PC-3 (cell line): ENCODE measurements around the gene RSAD2. TPM values are rescaled to one million over a fixed set of nuclear protein-coding genes. Genes with fewer than 3 reads are reported as not detected.

Experiments used
- ATAC-seq: fragments of 200-7000 bp; cut with Tn5 transposase; 2 replicates; pipeline ENCODE4 v1.9.1; 2020; ENCODE audit warnings: mild to moderate bottlenecking, moderate library complexity
- BruUV-seq: library from RNA; stranded (reverse); fragments of 400-500 nt; replicated peaks from 2 replicates; lab custom pipeline; 2021; lab: Mats Ljungman, UMichigan
- CTCF ChIA-PET: fragments of 300-600 bp; sonication (Branson Sonifier 250); formaldehyde crosslinking; loops from one replicate; lab custom pipeline; 2022; ENCODE audit warnings: antibody characterized with exemption; lab: Charles Lee
- POLR2A ChIA-PET: fragments of 300-600 bp; sonication (Branson Sonifier 250); formaldehyde crosslinking; loops from one replicate; lab custom pipeline; 2022; ENCODE audit warnings: antibody characterized with exemption; ENCODE audit not compliant: unreplicated experiment; lab: Charles Lee
- DNase-seq: peaks from one replicate; pipeline ENCODE4 v3.0.0-alpha.2; 2015
- H2AFZ ChIP-seq: fragments of 300-600 bp; sonication (generic); 2 replicates; pipeline ENCODE4 v1.6.0; 2016; ENCODE audit warnings: antibody characterized with exemption, low read length
- H3F3A ChIP-seq: fragments of 300-600 bp; sonication (generic); one replicate; pipeline ENCODE4 v1.6.0; 2017; ENCODE audit warnings: antibody characterized with exemption, low read length, control low read depth, mild to moderate bottlenecking; ENCODE audit not compliant: unreplicated experiment
- H3K27ac ChIP-seq: fragments of 300-600 bp; sonication (generic); 2 replicates; pipeline ENCODE4 v1.5.1; 2016; ENCODE audit warnings: mild to moderate bottlenecking, low read length
- H3K27me3 ChIP-seq: fragments of 300-600 bp; sonication (generic); 2 replicates; pipeline ENCODE4 v1.6.1; 2016; ENCODE audit warnings: low read length, mixed read lengths
- H3K36me3 ChIP-seq: fragments of 300-600 bp; sonication (generic); 2 replicates; pipeline ENCODE4 v1.6.1; 2016; ENCODE audit warnings: low read depth, mixed run types, low read length, mixed read lengths
- H3K4me1 ChIP-seq: fragments of 300-600 bp; sonication (generic); 2 replicates; pipeline ENCODE4 v1.5.1; 2016; ENCODE audit warnings: low read length; ENCODE audit not compliant: insufficient read depth
- H3K4me2 ChIP-seq: fragments of 300-600 bp; sonication (generic); 2 replicates; pipeline ENCODE4 v1.6.0; 2016; ENCODE audit warnings: low read length
- H3K4me3 ChIP-seq: fragments of 300-600 bp; sonication (generic); 2 replicates; pipeline ENCODE4 v1.5.1; 2016; ENCODE audit warnings: mild to moderate bottlenecking, low read length, mixed read lengths
- H3K79me2 ChIP-seq: fragments of 300-600 bp; sonication (generic); 2 replicates; pipeline ENCODE4 v1.6.1; 2017; ENCODE audit warnings: low read length, mixed read lengths
- H3K9ac ChIP-seq: fragments of 300-600 bp; sonication (generic); 2 replicates; pipeline ENCODE4 v1.6.0; 2016; ENCODE audit warnings: mild to moderate bottlenecking, low read length
- H3K9me2 ChIP-seq: fragments of 300-600 bp; sonication (generic); replicated peaks from 2 replicates; pipeline ENCODE4 v1.6.1; 2016; ENCODE audit warnings: mixed run types, low read length, mixed read lengths
- H3K9me3 ChIP-seq: fragments of 300-600 bp; sonication (generic); 2 replicates; pipeline ENCODE4 v1.6.1; 2016; ENCODE audit warnings: low read length, mixed read lengths
- H4K20me1 ChIP-seq: fragments of 300-600 bp; sonication (generic); 2 replicates; pipeline ENCODE4 v1.6.1; 2016; ENCODE audit warnings: low read length, mixed read lengths
- CTCF ChIP-seq: fragments of 300-600 bp; sonication (generic); conservative IDR thresholded peaks from 2 replicates; pipeline ENCODE4 v1.5.1; 2017; ENCODE audit warnings: antibody characterized with exemption, low read depth, mild to moderate bottlenecking, low read length
- EZH2 ChIP-seq: fragments of 300-600 bp; sonication (generic); IDR thresholded peaks from one replicate; pipeline ENCODE4 v1.6.1; 2017; ENCODE audit warnings: antibody characterized with exemption, mild to moderate bottlenecking, low read length; ENCODE audit not compliant: unreplicated experiment
- EZH2phosphoT487 ChIP-seq: fragments of 300-600 bp; sonication (generic); IDR thresholded peaks from 2 replicates; pipeline ENCODE4 v1.6.1; 2018; ENCODE audit warnings: mild to moderate bottlenecking, antibody characterized with exemption, low read length, borderline replicate concordance
- intact Hi-C: fragments of 100-400 bp; cut with micrococcal nuclease; formaldehyde crosslinking; loops from 2 replicates; pipeline ENCODE4 v1.9.0; 2023
- total RNA-seq: library from RNA; depleted of rRNA; stranded (reverse); fragments of >200 nt; gene quantifications from 2 replicates; pipeline ENCODE4 v1.2.3, GENCODE V29; 2014

RSAD2 gene
- total RNA-seq, 1 experiment from 2014 or later: 2.1 TPM

GRCh38 chr2:6874032-6874431, 3.5 kb upstream of the RSAD2 start:
- ChIA-PET CTCF (no interaction called here), POLR2A (no interaction called here)
- Histone ChIP-seq H3K9ac (no peak overlapping the region), H4K20me1 (no peaks in the 10 kb centered on the region), H3K4me2 (no peak overlapping the region), H3K4me3 (no peak overlapping the region), H3K36me3 (no peaks in the 10 kb centered on the region), H3K79me2 (no peaks in the 10 kb centered on the region), H3K27ac (no peak overlapping the region), H3K9me2 (no peaks in the 10 kb centered on the region), H3K4me1 (peaks cover 5% of the 10 kb centered on the region; the same call in 1 of the 2 replicates), H3K9me3 (no peaks in the 10 kb centered on the region), H2AFZ (no peak overlapping the region), H3F3A (no peaks in the 10 kb centered on the region), H3K27me3 (no peaks in the 10 kb centered on the region)
- DNase-seq: no peak
- TF ChIP-seq CTCF (no peak), EZH2phosphoT487 (no peak), EZH2 (no peak)
- no peak for ATAC-seq
- intact Hi-C loops: no loop called here
- BruUV-seq: no TSS peak

GRCh38 chr2:6876309-6876708, 1.3 kb upstream of the RSAD2 start:
- Histone ChIP-seq H3F3A (no peaks in the 10 kb centered on the region), H3K9me3 (no peaks in the 10 kb centered on the region), H2AFZ (no peak overlapping the region), H3K9ac (no peak overlapping the region), H3K4me3 (no peak overlapping the region), H3K27me3 (no peaks in the 10 kb centered on the region), H3K4me1 (peaks cover 5% of the 10 kb centered on the region; the same call in 1 of the 2 replicates), H3K36me3 (no peaks in the 10 kb centered on the region), H3K9me2 (no peaks in the 10 kb centered on the region), H3K79me2 (no peaks in the 10 kb centered on the region), H3K27ac (no peak overlapping the region), H3K4me2 (no peak overlapping the region), H4K20me1 (no peaks in the 10 kb centered on the region)
- intact Hi-C loops: no loop called here
- no peak for TF ChIP-seq EZH2phosphoT487
- no peak for TF ChIP-seq EZH2
- TF ChIP-seq CTCF: no peak
- DNase-seq (no peak), ATAC-seq (no peak)
- POLR2A ChIA-PET: interaction anchor here (0.7 kb wide), 1 partner anchor 54 kb away, joined by 3 read pairs; no protein-coding TSS in a partner anchor
- BruUV-seq: no TSS peak
- CTCF ChIA-PET: no interaction called here

- no peaks in the 10 kb centered on the region for H3F3A ChIP-seq
- no peaks in the 10 kb centered on the region for H3K79me2 ChIP-seq
- no peak overlapping the region for H2AFZ ChIP-seq
- CTCF ChIA-PET: no interaction called here
- no peaks in the 10 kb centered on the region for H3K27me3 ChIP-seq
- BruUV-seq: no TSS peak
- no peaks in the 10 kb centered on the region for H3K36me3 ChIP-seq
- DNase-seq: no peak
- H3K4me3 ChIP-seq: no peak overlapping the region
- no peak overlapping the region for H3K4me2 ChIP-seq
- H3K9me2 ChIP-seq: no peaks in the 10 kb centered on the region
- POLR2A ChIA-PET: no interaction called here
- H3K27ac ChIP-seq: no peak overlapping the region
- H3K9me3 ChIP-seq: no peaks in the 10 kb centered on the region
- peaks cover 5% of the 10 kb centered on the region; the same call in 1 of the 2 replicates for H3K4me1 ChIP-seq
- no peaks in the 10 kb centered on the region for H4K20me1 ChIP-seq
- TF ChIP-seq EZH2 (no peak), CTCF (no peak)
- no peak for ATAC-seq
- H3K9ac ChIP-seq: no peak overlapping the region
- intact Hi-C loops: no loop called here
Measured at GRCh38 chr2:6878549-6878948, 972 bp downstream of the RSAD2 start.
